ENCODE measurements around the gene PLCB2.

PLCB2 gene

GRCh38 chr15:40264321-40265153 is 43.2 kb downstream of the PLCB2 start:
- no peak for DNase-seq

GRCh38 chr15:40263024-40263754 is 44.5 kb downstream of the PLCB2 start:
- DNase-seq: no peak

- no peak for DNase-seq
Measured at GRCh38 chr15:40259021-40259420, 48.7 kb downstream of the PLCB2 start.

GRCh38 chr15:40258544-40258943 is 49.2 kb downstream of the PLCB2 start:
- DNase-seq: no peak

- no peak for DNase-seq
Measured at GRCh38 chr15:40257656-40258450, 49.9 kb downstream of the PLCB2 start.

GRCh38 chr15:40256638-40257235 is 51.0 kb downstream of the PLCB2 start:
- DNase-seq: no peak

GRCh38 chr15:40255033-40255432 is 52.7 kb downstream of the PLCB2 start:
- no peak for DNase-seq

- DNase-seq: no peak
Measured at GRCh38 chr15:40254452-40254851, 53.3 kb downstream of the PLCB2 start.

- no peak for DNase-seq
Measured at GRCh38 chr15:40253167-40253790, 54.5 kb downstream of the PLCB2 start.

GRCh38 chr15:40252438-40253166 is 55.1 kb downstream of the PLCB2 start:
- DNase-seq: no peak

GRCh38 chr15:40252141-40252437 is 55.6 kb downstream of the PLCB2 start:
- DNase-seq: no peak

- no peak for DNase-seq
Measured at GRCh38 chr15:40251486-40252140, 56.1 kb downstream of the PLCB2 start.

GRCh38 chr15:40250771-40251483 is 56.8 kb downstream of the PLCB2 start:
- DNase-seq: no peak

- DNase-seq: no peak
Measured at GRCh38 chr15:40250304-40250656, 57.5 kb downstream of the PLCB2 start.

GRCh38 chr15:40249477-40250303 is 58.0 kb downstream of the PLCB2 start:
- DNase-seq: no peak

GRCh38 chr15:40248006-40248783 is 59.5 kb downstream of the PLCB2 start:
- DNase-seq: no peak

- no peak for DNase-seq
Measured at GRCh38 chr15:40247406-40247971, 60.2 kb downstream of the PLCB2 start.

GRCh38 chr15:40246496-40247280 is 61.0 kb downstream of the PLCB2 start:
- no peak for DNase-seq
